ENCODE data around the gene SCCPDH.
"Not testable (repeated sequence)": the region's sequence is repeated elsewhere in the genome, so short reads cannot be mapped to it uniquely, and the experiment has no call there.

The SCCPDH gene

GRCh38 chr1:246801241-246802020 lies 77.2 kb downstream of the SCCPDH start:
- DNase-seq (ENCODE audit: low read depth), result no peak

GRCh38 chr1:246803373-246803772 lies 79.2 kb downstream of the SCCPDH start:
- DNase-seq (ENCODE audit: low read depth), result no peak

GRCh38 chr1:246803883-246804282 lies 79.7 kb downstream of the SCCPDH start:
- DNase-seq (ENCODE audit: low read depth), result no peak

GRCh38 chr1:246805135-246805716 lies 81.0 kb downstream of the SCCPDH start:
- DNase-seq (ENCODE audit: low read depth), result no peak

- no peak for DNase-seq (ENCODE audit: low read depth)
Measured at GRCh38 chr1:246809473-246809872, 85.3 kb downstream of the SCCPDH start.

- DNase-seq (ENCODE audit: low read depth), result no peak
Measured at GRCh38 chr1:246811985-246812384, 87.8 kb downstream of the SCCPDH start.

GRCh38 chr1:246813325-246813724 lies 89.1 kb downstream of the SCCPDH start:
- DNase-seq (ENCODE audit: low read depth), result not testable (repeated sequence)

- DNase-seq (ENCODE audit: low read depth), result no peak
Measured at GRCh38 chr1:246814890-246815289, 90.7 kb downstream of the SCCPDH start.

- no peak for DNase-seq (ENCODE audit: low read depth)
Measured at GRCh38 chr1:246815693-246816270, 91.6 kb downstream of the SCCPDH start.
